ENCODE results near the gene ZNF512.

GRCh38 chr2:27545348-27546141 is 37.3 kb upstream of the ZNF512 start:
- TF ChIP-seq POLR2A (IDR thresholded peaks at IDR 0.05), result no peak
- no peak for TF ChIP-seq CTCF (IDR thresholded peaks at IDR 0.05)
- no peak for TF ChIP-seq POLR2AphosphoS5 (IDR thresholded peaks at IDR 0.05)

Data from upper lobe of left lung (tissue), 4 donors.